GM21529 (cell line): ENCODE data around the gene PXMP2.

ENCODE experiments used
- ATAC-seq: cut with Tn5 transposase; IDR thresholded peaks from one replicate; pipeline ENCODE4 v1.9.1; 2021; ENCODE audit not compliant: unreplicated experiment

PXMP2 gene

DNA sequence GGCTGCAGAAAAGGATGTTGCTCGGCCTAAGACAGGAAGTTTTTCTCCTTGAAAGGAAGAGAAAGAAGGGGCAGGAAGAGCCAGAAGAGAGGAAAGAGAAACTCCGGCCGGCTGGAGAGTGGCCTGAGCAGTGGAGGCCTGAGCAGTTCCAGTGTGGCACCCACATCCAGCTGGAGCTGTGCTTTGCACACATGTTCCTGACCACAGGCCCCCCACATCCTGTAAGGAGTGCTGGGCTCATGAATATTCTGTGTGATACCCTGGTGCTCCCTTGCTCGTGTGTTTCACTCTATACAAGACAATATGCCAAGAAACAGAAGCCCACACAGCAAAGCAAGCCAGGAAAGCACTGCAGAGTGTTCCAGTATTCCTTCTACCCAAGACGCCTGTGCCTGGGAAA is 27.3 kb upstream of the PXMP2 start:
- ATAC-seq = no peak

DNA sequence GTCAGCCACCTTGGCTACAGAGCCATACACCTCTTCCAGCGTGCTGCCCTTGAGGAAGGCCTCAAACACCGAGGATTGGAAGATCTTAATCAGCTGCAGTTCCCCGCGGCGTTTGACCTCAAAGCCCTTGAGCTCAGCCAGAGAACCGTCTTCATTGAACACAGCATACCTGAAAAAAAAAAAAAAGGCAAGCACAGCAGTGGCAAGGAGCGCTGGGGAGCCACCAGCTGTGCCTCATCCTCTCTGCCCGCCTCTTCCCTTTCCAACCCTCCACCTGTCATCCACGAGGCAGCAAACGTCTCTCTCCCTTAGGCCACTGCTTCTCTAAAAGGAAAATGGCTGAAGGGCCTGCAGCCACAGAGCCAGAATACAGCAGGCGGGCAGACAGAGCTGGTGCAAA is 26.4 kb upstream of the PXMP2 start:
- ATAC-seq = no peak

DNA sequence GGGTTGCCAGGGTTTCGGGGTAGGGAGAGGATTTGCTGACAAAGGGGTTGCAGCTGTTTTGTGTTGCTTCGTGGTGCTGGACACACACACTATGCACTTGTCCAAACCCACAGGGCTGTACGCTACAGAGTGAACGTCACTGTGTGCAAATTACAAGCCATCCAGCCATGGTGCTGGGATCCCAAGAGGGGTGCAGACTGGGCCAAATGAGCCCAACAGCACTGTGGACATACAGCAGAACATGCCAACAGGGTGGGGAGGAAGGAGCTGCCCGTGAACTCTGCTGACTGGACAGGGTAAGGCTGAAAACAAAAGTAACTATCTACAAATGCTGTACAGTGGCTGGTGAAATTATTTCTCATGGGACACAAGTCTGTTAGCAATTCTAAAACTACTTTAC is 25.4 kb upstream of the PXMP2 start:
- ATAC-seq = no peak

DNA sequence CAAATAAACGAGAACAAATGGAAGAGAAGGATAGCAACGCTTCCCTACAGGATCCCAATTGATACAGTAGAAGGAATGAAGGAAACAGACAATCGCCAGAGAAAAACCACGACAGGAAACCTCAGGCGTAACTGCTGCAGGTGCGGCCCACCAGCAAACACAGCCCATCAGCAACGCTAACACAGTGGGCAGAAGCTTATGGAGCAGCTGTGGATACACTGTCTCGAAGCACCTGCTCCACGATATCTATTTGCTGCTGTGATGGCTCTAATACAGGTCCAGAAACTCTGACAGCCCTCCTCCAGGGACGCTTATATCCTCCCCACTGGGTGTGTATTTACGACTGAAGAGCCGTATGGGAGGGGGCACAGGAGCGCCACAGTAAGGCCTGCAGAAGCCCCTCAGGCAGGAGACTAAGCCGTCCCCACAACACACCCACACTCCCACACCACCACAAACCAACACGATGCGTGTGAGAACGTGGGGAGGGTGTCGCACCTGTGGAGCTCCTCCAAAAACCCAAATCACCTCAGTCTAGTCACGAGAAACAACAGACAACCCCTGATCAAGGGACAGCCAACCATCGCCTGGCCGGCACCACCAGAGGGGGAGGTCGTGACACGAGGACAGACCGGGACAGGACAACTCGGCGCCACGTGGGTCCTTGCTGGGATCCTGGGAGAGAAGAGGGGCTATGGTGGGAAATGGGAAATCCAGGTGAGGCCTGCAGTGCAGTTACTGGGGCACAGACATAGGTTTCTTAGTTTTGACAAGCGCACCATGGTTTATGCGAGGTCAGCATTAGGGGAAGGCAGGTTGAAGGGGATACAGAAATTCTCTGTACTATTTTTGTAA is 24.3 kb upstream of the PXMP2 start:
- ATAC-seq = no peak

DNA sequence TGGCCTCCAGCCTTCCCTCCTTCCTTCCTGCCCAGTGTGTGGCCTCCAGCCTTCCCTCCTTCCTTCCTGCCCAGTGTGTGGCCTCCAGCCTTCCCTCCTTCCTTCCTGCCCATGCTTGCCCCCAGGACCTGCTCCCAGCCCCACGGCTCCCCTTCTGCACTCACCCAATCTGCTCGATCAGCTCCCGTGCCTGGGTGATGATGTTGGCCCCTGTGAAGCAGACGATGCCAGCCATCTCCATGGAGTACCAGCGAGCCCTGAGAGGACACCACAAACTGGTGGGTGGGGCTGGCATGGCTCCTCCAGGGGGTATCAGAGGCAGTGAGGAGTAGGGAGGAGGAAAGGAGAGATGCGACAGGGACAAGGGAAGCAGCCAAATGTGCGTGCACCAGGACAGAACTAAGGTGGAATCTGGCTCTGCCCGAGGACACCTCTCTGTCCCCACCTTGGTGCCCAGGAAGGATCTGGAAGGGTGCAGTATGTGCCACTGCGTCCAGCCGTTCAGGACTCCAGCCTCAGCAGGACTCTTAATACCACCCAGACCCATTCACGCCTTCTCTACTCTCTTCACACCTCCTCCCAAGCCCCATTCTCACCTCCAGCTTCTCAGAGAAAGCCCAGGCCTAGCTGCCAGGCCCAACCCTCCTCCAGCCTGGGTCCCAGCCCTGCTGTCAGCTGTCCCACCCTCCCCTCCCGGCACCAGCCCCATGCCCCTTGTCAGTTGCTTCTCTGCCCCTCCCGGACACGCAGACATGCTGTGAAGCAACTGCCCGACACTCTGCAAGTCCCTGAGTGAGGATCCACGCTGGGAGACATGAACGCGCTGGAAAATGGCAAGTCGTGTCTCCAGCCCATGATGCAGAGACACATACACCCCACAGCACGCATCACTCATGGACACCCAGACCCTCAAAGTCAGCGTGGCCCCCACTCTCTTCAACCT is 22.9 kb upstream of the PXMP2 start:
- ATAC-seq = no peak

DNA sequence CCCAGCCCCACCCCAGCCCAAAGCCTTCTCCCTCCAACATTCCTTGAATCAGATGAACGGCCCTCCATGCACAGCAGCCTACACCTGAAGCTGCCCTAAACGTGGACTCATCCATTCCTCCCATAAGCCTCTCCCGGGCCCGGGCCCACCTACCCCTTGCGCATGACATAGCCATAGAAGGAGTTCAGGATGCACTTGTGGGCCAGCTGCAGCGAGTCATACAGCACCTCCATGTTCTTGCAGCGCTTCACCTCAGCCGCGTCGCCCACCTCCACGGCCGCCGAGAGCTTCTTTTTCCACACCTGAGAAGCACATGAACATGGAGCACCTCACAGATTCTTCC is 22.3 kb upstream of the PXMP2 start:
- ATAC-seq = no peak

DNA sequence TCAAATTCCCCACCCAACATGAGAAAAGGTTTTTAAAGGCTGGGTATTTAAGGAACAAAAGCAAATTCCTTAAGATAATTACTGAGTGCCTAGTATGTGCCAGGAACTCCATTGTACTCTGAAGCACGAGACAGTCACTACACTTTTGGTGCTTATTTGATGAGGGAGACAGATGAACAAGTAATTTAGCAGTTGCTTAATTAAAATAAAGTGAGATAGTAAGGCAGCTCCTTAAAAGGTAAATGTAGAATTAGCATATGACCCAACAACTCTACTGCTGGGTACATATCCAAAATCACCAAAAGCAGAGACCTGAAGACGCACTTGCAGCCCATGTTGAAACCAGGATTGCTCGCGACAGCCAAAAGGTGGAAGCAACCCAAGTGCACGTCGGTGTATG is 21.6 kb upstream of the PXMP2 start:
- ATAC-seq = no peak

DNA sequence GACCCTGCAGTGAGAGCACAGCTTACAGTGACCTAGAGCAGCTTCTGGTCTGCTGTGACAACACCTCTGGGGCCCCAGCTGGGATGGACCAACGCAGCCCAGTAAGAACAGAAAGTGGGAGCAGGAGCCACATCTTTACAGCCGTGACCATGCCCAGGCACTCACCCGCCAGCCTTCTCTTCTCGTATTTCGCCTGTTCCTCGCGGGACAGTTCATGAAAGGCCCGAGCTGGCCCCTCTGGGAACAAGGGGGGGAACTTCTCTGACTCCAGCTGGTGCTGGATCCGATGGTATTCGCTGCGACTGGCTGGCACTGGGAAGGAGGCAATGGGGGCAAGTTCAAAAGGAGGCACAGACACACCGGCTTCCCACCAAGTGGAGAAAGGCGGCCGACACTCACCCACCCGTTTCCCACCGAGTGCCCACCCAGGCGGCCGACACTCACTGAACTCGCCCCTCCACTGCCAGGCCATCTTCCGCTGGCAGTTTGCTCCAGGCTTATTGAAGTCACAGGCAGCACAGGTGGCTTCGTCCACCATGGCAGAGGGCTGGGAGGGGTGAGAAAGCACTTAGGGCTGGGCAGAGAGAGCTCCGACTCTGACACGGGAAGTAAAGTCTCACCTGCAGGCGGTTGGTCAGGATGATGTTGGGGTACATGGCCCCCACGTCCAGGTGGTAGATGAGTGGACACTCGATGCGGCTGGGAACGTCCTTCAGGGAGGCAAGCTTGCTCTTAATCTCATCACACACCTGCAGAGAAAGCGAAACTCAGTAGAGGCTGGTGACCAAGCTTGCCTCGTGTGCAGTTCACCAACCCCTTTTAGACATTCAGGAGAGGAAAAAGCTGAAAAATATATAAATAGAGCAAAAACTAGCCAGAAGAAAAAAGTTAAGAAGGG is 18.9 kb upstream of the PXMP2 start:
- ATAC-seq = no peak

DNA sequence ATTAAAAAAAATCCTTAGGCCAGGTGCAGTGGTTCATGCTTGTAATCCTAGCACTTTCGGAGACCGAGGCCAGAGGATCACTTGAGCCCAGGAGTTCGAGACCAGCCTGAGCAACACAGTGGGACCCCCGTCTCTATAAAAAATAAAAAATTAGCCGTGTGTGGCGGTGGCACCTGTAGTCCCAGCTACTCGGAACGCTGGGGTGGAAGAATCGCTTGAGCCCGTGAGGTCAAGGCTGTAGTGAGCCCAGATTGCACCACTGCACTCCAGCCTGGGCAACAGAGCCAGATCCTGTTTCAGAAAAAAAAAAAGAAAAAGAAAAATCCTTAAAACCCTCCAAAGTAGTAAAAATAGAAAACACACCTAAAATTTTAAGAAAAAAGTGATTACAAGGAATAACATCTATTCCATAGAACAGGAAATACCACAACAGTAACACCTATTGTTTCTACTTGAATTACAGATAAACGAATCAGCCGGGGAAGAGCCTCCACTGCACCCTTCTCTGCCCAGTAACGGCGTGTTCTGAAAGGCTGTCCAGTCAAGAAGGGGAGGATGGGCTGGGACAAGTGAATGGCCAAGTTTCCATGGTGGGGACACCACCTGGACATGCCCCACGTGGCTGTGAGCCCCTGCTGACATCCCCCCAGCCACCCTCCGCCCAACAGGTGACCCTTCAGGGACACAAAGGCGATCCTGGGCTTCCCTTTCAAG is 18.1 kb upstream of the PXMP2 start:
- no peak for ATAC-seq

DNA sequence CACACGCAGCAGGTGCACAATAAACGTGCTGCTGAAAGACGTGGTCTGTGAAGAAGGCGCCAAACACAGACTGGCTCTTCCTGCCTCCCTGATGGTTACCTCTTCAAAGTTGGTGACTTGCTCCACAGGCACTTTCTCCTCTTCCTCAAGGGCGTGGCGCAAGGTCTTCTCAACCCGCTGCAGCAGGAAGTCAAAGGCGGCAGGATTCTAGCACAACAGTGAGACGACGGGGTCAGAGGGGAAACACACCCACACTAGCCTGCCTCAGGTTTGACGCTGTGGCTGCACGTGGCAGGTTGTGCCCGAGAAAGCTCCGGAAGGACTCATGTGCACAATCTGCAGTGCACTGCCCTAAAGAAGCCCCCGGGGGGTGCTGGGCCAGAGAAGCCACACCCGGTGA is 15.3 kb upstream of the PXMP2 start:
- ATAC-seq = no peak

DNA sequence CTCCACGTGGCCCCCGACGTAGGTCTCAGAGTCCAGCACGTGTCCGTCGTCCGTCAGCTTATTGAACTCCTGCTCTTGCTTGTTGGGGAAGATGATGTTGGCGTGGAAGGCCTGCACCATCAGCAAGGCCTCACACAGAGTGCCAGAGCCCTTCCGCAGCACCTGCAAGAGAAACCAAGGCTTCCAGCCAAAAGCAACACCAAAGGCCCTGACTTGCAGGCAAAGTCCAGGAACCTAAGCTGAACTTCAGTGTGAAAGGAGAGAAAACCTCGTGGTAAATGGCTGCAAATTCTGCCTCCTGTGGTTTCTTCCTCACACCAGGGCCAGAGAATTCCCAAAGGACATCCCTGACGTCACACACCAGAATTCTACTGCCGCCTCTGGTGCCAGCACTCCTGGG is 14.7 kb upstream of the PXMP2 start:
- ATAC-seq = no peak

DNA sequence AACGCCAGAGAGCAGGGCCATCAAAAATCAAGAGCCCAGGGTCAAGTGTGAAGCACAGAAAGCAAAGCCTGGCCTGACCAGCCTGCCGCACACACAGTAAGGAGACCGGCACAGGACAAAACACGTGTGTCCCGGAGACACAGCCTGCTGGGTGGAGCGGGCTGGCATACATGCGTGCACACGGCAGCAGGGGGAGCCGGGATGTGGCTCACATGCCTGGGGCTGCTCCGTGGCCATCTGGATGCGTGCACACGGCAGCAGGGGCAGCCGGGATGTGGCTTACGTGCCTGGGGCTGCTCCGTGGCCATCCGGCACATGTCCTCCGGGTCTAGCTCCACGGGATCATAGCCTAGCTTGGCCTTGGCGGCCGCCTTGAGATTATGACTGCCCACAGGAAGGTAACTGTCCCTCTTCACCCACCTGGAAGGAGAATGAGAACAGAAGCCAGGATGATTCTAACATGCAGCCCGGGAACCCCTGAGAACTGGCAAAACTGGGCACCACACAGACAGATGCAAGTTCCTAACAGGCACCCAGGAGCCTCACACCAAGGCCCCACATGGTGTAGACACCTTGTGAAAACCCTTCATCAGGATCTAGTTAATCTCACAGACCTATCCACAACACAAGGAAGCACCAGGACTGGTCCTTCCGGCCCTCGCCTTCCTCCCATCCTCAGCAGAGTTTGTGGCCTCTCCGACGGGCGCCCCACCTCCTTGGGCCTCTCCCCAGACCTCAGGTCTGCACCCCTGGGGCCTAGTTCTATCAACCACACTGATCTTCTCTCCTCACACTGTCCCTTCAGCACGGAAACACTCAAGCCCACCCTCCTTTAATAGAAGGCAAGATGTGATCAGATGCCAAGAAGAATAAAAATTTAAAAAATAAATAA is 13.9 kb upstream of the PXMP2 start:
- no peak for ATAC-seq

DNA sequence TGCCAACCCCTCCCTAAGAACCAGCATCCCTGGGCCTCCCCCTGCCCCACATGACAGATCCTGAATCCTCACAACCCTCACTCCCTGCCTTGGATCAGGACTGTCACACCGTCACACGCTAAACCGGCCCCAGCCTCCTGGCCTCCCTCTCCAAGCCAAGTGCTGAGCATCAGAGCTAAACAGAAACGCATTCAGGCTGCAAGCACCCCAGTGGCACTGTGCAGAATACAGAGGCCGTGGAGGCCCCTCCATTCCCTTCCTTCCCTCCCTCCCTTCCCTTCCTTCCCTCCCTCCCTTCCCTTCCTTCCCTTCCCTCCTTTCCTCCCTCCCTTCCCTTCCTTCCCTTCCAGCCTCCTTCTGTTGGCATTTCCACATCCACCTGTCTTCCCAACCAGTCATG is 12.8 kb upstream of the PXMP2 start:
- no peak for ATAC-seq

DNA sequence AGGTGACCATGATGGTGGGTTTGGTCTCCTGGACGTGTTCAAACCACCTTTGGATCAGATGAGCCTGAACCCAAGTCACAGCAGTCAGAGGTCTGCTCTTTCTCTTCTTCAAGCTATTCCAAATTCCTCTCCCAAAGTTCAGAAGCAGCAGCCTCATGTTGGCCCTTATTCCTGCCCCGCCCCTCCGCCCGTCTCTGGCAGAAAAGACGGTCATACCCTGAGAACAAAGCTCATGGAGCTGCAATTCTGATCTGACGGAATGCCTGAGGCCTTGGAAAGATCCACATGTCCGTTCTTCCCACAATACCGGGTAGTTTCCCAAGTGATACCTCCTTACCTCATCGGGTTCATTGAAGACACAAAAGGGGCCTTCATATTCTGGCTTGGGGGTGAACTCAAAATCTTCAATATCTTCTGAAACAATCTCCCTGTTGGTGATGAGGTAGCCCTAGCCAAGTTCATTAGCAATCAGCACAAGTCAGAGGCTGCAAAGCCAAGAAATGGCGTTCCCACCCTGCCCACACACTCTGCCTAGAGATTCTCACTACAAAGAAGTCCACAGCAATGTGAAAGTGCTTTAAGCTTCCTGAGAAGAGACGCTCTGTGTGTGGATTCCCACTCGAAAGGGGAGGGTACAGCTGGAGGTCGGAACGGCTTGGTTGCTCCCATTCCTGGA is 11.5 kb upstream of the PXMP2 start:
- no peak for ATAC-seq

DNA sequence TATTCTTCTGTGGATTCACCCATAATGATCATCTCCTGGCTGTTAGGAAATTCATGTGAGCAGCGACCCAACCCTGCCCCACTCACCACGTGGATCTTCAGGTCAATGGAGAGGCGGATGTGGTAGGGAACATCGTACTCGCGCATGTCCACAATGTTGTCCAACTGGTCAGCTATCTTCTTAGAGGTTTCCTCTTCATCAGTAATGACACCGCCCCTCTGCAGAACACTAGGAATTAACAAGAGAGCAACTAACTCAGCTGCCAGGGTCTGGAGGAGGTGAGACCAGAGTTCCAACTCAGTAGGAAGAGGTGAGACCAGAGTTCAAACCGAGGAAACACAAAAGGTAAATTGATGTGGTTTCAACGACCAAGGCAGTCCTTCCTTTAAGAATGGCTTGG is 9.9 kb upstream of the PXMP2 start:
- no peak for ATAC-seq

DNA sequence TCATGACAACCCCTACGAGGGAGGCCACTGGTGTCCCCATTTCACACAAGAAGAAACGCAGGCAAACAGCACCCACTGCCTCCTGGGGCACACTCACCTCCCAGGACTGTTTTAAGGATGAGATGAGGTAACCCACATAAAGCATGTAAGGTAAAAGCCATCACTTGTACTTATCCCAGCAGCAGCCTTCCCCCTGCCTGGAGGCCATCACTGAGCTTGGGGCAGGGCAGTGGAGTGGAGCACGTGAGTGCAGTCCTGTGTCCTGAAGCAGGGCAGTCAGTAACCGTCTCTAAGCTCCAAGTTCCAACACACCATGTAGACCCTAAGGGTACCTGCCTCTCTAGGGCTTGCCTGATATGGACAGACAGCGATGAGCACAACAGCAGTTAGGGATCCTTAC is 2.0 kb upstream of the PXMP2 start:
- no peak for ATAC-seq

DNA sequence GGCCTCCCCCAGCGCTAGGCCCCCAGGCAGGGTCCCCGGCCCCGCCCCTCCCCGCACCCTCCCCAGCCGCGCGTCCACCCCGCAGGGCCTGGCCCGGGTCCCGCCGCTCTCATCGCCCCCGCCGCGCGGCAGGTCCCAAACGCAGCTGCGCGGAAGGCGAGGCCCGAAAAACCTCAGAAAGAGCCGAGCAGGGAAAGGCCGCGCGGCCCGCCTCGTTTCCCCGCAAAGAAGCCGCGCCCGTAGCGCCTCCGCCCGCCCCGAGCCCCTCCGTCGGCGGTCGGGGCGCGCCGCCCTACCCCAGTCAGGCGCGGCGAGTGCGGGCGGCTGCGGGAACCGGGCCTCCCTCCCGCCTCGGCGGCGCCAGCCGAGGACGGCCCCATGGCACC is 569 bp upstream of the PXMP2 start:
- peak; percentile 39 for ATAC-seq

DNA sequence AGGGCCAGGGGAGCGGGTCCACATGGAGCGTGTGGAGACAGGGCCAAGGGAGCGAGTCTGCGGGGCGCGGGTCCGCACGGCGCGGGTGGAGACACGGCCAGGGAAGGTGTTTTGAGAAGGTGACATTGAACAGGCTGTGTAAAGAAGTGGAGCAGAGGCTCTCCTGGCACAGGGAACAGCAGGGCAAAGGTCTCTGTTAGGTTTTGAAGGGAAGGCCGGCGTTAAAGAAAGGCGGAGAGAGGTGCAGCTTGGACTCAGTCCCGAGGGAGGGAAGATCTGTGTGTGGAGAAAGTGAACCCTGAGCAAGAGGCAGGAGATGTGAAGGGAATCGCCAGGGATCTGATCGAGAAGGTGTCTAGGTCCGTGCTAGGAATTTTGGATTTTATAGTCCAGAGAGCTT is 1.8 kb downstream of the PXMP2 start:
- no peak for ATAC-seq

DNA sequence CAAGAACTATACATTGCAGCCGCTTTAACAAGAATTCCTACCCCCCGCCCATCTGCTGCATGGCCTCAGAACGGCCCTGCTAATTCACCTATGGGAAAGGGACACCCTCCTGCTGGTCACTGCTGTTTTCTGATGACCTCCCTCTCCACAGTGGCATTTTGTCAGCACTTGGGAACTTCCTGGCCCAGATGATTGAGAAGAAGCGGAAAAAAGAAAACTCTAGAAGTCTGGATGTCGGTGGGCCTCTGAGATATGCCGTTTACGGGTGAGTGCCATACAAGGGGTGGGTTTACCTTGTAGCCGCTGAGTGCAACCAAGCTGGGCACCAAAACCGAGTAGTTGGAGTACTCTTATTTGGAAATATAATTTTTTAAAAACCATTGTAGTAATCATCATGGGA is 2.7 kb downstream of the PXMP2 start:
- ATAC-seq = no peak
